Ishikawa (cell line): ENCODE results near the gene CNIH2.

Experiments
- CEBPB ChIP-seq: IDR thresholded peaks from 2 replicates; pipeline ENCODE4 v1.6.1; 2012
- CREB1 ChIP-seq: IDR thresholded peaks from 2 replicates; pipeline ENCODE4 v1.6.1; 2012; ENCODE audit warnings: low read depth
- EGR1 ChIP-seq: IDR thresholded peaks from 2 replicates; pipeline ENCODE4 v1.6.1; 2012
- EP300 ChIP-seq: IDR thresholded peaks from 2 replicates; pipeline ENCODE4 v1.6.1; 2012; ENCODE audit warnings: borderline replicate concordance
- FOXM1 ChIP-seq: IDR thresholded peaks from 2 replicates; pipeline ENCODE4 v1.6.1; 2012; ENCODE audit warnings: low read depth, borderline replicate concordance
- NFIC ChIP-seq: IDR thresholded peaks from 2 replicates; pipeline ENCODE4 v1.6.1; 2012
- RAD21 ChIP-seq: IDR thresholded peaks from 2 replicates; pipeline ENCODE4 v1.6.1; 2012; ENCODE audit warnings: low read depth
- TAF1 ChIP-seq: IDR thresholded peaks from 2 replicates; pipeline ENCODE4 v1.6.1; 2012; ENCODE audit warnings: low read depth, mild to moderate bottlenecking
- TCF12 ChIP-seq: IDR thresholded peaks from 2 replicates; pipeline ENCODE4 v1.6.1; 2012; ENCODE audit warnings: low read depth
- TEAD4 ChIP-seq: IDR thresholded peaks from 2 replicates; pipeline ENCODE4 v1.6.1; 2012
- YY1 ChIP-seq: IDR thresholded peaks from 2 replicates; pipeline ENCODE4 v1.6.1; 2012; ENCODE audit warnings: low read depth
- ZBTB7A ChIP-seq: IDR thresholded peaks from 2 replicates; pipeline ENCODE4 v1.6.1; 2012; ENCODE audit warnings: low read depth
- TF ChIP-seq, protein P1 (sequence below): IDR thresholded peaks from 2 replicates; pipeline ENCODE4 v1.6.1; 2012; ENCODE audit warnings: low read depth, mild to moderate bottlenecking
- TF ChIP-seq, protein P2 (sequence below): IDR thresholded peaks from 2 replicates; pipeline ENCODE4 v1.6.1; 2012
- TF ChIP-seq, protein P3 (sequence below): IDR thresholded peaks from 2 replicates; pipeline ENCODE4 v1.6.1; 2012

The CNIH2 gene

DNA sequence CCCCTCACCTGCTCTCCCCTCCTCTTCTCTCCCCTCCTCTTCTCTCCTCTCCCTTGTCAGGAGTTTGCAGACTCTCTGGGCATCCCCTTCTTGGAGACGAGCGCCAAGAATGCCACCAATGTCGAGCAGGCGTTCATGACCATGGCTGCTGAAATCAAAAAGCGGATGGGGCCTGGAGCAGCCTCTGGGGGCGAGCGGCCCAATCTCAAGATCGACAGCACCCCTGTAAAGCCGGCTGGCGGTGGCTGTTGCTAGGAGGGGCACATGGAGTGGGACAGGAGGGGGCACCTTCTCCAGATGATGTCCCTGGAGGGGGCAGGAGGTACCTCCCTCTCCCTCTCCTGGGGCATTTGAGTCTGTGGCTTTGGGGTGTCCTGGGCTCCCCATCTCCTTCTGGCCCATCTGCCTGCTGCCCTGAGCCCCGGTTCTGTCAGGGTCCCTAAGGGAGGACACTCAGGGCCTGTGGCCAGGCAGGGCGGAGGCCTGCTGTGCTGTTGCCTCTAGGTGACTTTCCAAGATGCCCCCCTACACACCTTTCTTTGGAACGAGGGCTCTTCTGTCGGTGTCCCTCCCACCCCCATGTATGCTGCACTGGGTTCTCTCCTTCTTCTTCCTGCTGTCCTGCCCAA is 1.9 kb upstream of the CNIH2 start:
- no peak for TF ChIP-seq EGR1
- TF ChIP-seq ZBTB7A: no peak
- TF ChIP-seq, protein P1, sequence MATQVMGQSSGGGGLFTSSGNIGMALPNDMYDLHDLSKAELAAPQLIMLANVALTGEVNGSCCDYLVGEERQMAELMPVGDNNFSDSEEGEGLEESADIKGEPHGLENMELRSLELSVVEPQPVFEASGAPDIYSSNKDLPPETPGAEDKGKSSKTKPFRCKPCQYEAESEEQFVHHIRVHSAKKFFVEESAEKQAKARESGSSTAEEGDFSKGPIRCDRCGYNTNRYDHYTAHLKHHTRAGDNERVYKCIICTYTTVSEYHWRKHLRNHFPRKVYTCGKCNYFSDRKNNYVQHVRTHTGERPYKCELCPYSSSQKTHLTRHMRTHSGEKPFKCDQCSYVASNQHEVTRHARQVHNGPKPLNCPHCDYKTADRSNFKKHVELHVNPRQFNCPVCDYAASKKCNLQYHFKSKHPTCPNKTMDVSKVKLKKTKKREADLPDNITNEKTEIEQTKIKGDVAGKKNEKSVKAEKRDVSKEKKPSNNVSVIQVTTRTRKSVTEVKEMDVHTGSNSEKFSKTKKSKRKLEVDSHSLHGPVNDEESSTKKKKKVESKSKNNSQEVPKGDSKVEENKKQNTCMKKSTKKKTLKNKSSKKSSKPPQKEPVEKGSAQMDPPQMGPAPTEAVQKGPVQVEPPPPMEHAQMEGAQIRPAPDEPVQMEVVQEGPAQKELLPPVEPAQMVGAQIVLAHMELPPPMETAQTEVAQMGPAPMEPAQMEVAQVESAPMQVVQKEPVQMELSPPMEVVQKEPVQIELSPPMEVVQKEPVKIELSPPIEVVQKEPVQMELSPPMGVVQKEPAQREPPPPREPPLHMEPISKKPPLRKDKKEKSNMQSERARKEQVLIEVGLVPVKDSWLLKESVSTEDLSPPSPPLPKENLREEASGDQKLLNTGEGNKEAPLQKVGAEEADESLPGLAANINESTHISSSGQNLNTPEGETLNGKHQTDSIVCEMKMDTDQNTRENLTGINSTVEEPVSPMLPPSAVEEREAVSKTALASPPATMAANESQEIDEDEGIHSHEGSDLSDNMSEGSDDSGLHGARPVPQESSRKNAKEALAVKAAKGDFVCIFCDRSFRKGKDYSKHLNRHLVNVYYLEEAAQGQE: no peak
- no peak for TF ChIP-seq CREB1
- TF ChIP-seq EP300: no peak
- no peak for TF ChIP-seq NFIC
- TF ChIP-seq RAD21: no peak
- no peak for TF ChIP-seq CEBPB
- TF ChIP-seq, protein P2, sequence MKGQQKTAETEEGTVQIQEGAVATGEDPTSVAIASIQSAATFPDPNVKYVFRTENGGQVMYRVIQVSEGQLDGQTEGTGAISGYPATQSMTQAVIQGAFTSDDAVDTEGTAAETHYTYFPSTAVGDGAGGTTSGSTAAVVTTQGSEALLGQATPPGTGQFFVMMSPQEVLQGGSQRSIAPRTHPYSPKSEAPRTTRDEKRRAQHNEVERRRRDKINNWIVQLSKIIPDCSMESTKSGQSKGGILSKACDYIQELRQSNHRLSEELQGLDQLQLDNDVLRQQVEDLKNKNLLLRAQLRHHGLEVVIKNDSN: no peak
- TF ChIP-seq, protein P3, sequence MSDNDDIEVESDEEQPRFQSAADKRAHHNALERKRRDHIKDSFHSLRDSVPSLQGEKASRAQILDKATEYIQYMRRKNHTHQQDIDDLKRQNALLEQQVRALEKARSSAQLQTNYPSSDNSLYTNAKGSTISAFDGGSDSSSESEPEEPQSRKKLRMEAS: no peak
- TF ChIP-seq TCF12: no peak
- no peak for TF ChIP-seq FOXM1
- no peak for TF ChIP-seq TEAD4
- TF ChIP-seq YY1: no peak
- TF ChIP-seq TAF1: no peak

DNA sequence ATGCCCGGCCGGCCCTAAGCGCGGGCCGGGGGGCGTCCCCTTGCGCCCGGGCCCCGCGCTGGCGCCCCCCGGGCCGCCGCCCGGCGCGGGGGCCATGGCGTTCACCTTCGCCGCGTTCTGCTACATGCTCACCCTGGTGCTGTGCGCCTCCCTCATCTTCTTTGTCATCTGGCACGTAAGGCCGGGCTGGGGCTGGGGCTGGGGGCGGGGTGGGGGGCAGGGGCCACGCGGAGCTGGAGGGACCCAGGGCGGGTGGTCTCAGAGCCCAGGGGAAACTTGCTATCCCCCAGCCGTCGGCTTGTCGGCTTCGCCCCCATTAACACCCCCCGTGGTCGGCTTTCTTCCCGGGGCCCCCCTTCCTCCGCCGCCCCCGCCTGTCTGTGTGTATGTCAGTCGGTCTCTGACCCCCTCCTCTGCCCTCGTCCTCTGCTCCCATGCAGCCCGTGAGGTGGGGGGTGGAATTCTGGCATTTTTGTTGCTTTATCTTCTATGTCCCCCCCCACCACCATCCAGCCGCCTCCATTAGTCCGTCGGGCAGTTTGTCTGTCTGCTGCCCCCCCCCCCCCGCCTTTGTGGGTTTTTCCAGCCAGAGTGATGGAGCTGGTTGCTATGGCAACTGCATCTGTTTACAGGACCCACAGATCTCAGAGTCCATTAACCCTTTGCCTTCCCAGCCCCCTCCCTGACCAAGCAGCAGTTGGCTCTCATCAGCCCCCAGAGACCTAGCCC is 552 bp downstream of the CNIH2 start:
- peak; percentile 8; the same call in 1 of the 2 replicates for TF ChIP-seq EGR1
- TF ChIP-seq, protein P3: no peak

DNA sequence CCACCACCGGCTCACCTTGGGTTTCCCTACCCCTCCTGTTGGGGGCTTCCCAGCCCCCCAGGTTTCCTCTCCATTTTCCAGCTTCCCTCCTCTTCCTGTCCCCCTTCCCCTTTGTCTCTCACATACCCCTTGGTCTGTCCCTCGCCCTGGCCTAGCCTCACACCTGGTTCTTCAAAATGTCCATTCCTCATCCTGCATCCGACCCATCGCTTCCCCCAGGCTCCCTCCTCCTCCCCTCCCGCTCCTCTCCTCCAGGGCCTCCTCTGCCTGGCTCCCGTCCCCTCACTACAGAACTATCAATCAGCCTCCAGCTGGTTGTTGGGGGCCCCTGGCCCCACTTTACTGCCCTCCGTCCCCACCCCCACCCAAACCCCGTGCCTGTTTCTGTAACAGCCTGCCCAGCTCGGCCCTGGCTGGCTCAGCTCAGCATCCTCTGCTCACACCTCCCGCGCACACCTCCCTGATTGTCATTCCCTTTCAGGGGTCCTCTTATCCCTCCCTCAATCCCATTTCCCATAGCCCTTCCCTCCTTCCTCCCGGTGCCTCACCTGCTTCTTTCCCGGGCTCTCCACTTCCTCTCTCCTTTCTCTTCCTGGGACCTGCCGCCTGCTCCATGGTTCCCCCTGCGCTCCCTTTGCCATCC is 1.2 kb downstream of the CNIH2 start:
- TF ChIP-seq, protein P2: no peak
- TF ChIP-seq CEBPB: no peak
- TF ChIP-seq NFIC: no peak
- no peak for TF ChIP-seq EGR1
- no peak for TF ChIP-seq CREB1
- no peak for TF ChIP-seq TCF12
- TF ChIP-seq FOXM1: no peak
- TF ChIP-seq TAF1: no peak
- TF ChIP-seq RAD21: no peak
- TF ChIP-seq ZBTB7A: no peak
- TF ChIP-seq EP300: no peak
- TF ChIP-seq YY1: no peak
- TF ChIP-seq, protein P1: no peak
- no peak for TF ChIP-seq TEAD4
- TF ChIP-seq, protein P3: no peak

DNA sequence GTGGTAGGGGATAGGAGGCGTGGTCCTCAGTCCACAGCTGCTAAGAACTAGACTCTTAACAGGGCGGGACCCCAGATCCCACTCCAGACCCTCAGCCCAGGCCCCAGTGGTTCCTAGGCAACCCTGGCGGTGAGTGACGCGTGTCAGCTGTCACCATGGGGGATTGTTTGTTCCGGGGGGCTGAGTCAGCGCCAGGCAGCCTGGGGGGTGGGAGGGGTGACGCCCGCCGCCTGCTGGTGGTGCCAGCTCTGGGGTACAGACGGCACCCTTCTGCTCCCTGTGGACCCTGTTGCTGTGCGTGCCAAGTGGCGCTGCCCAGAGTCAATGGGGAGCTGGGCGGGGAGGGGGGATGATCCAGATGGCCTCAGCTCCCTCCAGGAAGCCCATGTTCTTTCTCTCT is 2.5 kb downstream of the CNIH2 start:
- TF ChIP-seq, protein P1: no peak
- no peak for TF ChIP-seq TEAD4
- no peak for TF ChIP-seq RAD21
- no peak for TF ChIP-seq YY1
- TF ChIP-seq, protein P3: no peak
- TF ChIP-seq TCF12: no peak
- no peak for TF ChIP-seq ZBTB7A
- no peak for TF ChIP-seq CREB1
- TF ChIP-seq EP300: no peak
- no peak for TF ChIP-seq FOXM1
- no peak for TF ChIP-seq TAF1
- no peak for TF ChIP-seq CEBPB
- TF ChIP-seq NFIC: no peak
